K562 (cell line): ENCODE results near the gene MBOAT1. TPM values are rescaled to one million over a fixed set of nuclear protein-coding genes. Genes with fewer than 3 reads are reported as not detected.

Experiments
- C11orf30 ChIP-seq: fragments of 450-650 bp; IDR thresholded peaks from 2 replicates; pipeline ENCODE4 v1.6.1; 2016; ENCODE audit warnings: low read depth, mild to moderate bottlenecking
- CCAR2 ChIP-seq: fragments of 200-400 bp; formaldehyde crosslinking; IDR thresholded peaks from 2 replicates; pipeline ENCODE4 v1.6.1; 2017; ENCODE audit warnings: mild to moderate bottlenecking, low read depth, low read length
- COPS2 ChIP-seq: fragments of 450-650 bp; conservative IDR thresholded peaks from 2 replicates; pipeline ENCODE4 v1.6.1; 2016; ENCODE audit warnings: mild to moderate bottlenecking, moderate library complexity
- GABPA ChIP-seq: fragments of 200-800 bp; sonication (Bioruptor generic); conservative IDR thresholded peaks from 2 replicates; pipeline ENCODE4 v1.6.1; 2016; ENCODE audit warnings: low read depth, missing genetic modification characterization, missing compliant biosample characterization
- NCOA2 ChIP-seq, 2 experiments: fragments of 450-650 bp; IDR thresholded peaks; 2 replicates each; pipeline ENCODE4 v1.6.1; 2018; ENCODE audit warnings: mild to moderate bottlenecking in 2 of 2, moderate library complexity in 1 of 2; ENCODE audit not compliant: partially characterized antibody in 2 of 2
- PHTF2 ChIP-seq: fragments of 250-450 bp; sonication (Bioruptor Pico); IDR thresholded peaks from 2 replicates; pipeline ENCODE4 v1.5.0; 2021; ENCODE audit warnings: mild to moderate bottlenecking
- SMAD2 ChIP-seq: fragments of 150-350 bp; IDR thresholded peaks from 2 replicates; pipeline ENCODE4 v1.6.1; 2014; ENCODE audit warnings: low read depth, mild to moderate bottlenecking, low read length
- SMC3 ChIP-seq: conservative IDR thresholded peaks from 2 replicates; pipeline ENCODE4 v1.6.1; 2011; ENCODE audit warnings: low read depth, low read length, improper control_type of control experiment; ENCODE audit not compliant: insufficient read depth
- SREBF2 ChIP-seq: sonication (generic); formaldehyde crosslinking; IDR thresholded peaks from 2 replicates; pipeline ENCODE4 v1.4.0; 2020; ENCODE audit warnings: mild to moderate bottlenecking, missing genetic modification reagents
- TAF1 ChIP-seq: IDR thresholded peaks from 2 replicates; pipeline ENCODE4 v1.6.1; 2011; ENCODE audit warnings: mild to moderate bottlenecking, low read length, moderate library complexity; ENCODE audit not compliant: insufficient read depth, control insufficient read depth, severe bottlenecking; ENCODE audit errors: extremely low read depth
- TSC22D4 ChIP-seq: fragments of 450-650 bp; IDR thresholded peaks from 2 replicates; pipeline ENCODE4 v1.6.1; 2016; ENCODE audit warnings: missing genetic modification characterization, missing biosample characterization, control low read depth
- XRCC3 ChIP-seq: fragments of 450-650 bp; IDR thresholded peaks from 2 replicates; pipeline ENCODE4 v1.6.1; 2017; ENCODE audit warnings: mild to moderate bottlenecking, moderate library complexity
- ZFP30 ChIP-seq: fragments of 250-450 bp; sonication (Bioruptor Pico); IDR thresholded peaks from 2 replicates; pipeline ENCODE4 v1.8.0; 2022; ENCODE audit warnings: moderate library complexity, mild to moderate bottlenecking, inconsistent platforms, borderline replicate concordance
- ZNF134 ChIP-seq: fragments of 250-450 bp; sonication (Bioruptor Pico); conservative IDR thresholded peaks from 2 replicates; pipeline ENCODE4 v1.4.0; 2020
- ZNF217 ChIP-seq: sonication (generic); formaldehyde crosslinking; IDR thresholded peaks from 2 replicates; pipeline ENCODE4 v1.8.0; 2022; ENCODE audit warnings: mild to moderate bottlenecking, missing genetic modification reagents
- ZSCAN32 ChIP-seq: fragments of 450-650 bp; formaldehyde crosslinking; IDR thresholded peaks from 2 replicates; pipeline ENCODE4 v1.4.0; 2020; ENCODE audit warnings: mild to moderate bottlenecking, moderate library complexity
- polyA plus RNA-seq, 8 experiments: library from polyadenylated mRNA; depleted of rRNA in 4 of 8; stranded (reverse) in 5 of 8; unstranded in 3 of 8; fragments of >200 nt; fragmentation: Nextera tagmentation in 2 of 8; fragmentation: Illumina TruSeq in 1 of 8; extraction: Ambion mirVana in 2 of 8; extraction: Trizol in 1 of 8; gene quantifications; 2 replicates each; pipeline versions ENCODE4 v1.2.1 to v1.2.3, GENCODE V29; 2011 to 2014; ENCODE audit warnings: inconsistent platforms in 1 of 8, missing spikeins in 1 of 8
- total RNA-seq, 7 experiments: library from RNA; depleted of rRNA in 6 of 7; stranded (reverse); fragments of >200 nt in 6 of 7; fragmentation: Illumina TruSeq in 2 of 7; extraction: Trizol in 2 of 7; gene quantifications; 2 replicates each; pipeline versions ENCODE4 v1.2.1 to v1.2.3, GENCODE V29; 2011 to 2021; ENCODE audit warnings: low replicate concordance in 1 of 7
- TF ChIP-seq, protein P1 (sequence below): sonication (generic); formaldehyde crosslinking; IDR thresholded peaks from 2 replicates; pipeline ENCODE4 v1.8.1; 2023; ENCODE audit warnings: mild to moderate bottlenecking, missing genetic modification reagents
- TF ChIP-seq, protein P2 (sequence below): fragments of 450-650 bp; IDR thresholded peaks from 2 replicates; pipeline ENCODE4 v1.6.1; 2016; ENCODE audit warnings: missing biosample characterization, missing genetic modification characterization
- TF ChIP-seq, protein P3 (sequence below): sonication (generic); formaldehyde crosslinking; IDR thresholded peaks from 2 replicates; pipeline ENCODE4 v1.8.1; 2022; ENCODE audit warnings: missing genetic modification reagents
- TF ChIP-seq, protein P4 (sequence below): fragments of 250-450 bp; sonication (Bioruptor Pico); IDR thresholded peaks from 2 replicates; pipeline ENCODE4 v1.4.0; 2020; ENCODE audit warnings: mild to moderate bottlenecking, moderate library complexity

Gene MBOAT1
- total and polyA plus RNA-seq, 9 of the 15 experiments (the other 6 are each of a cell fraction or from before 2014, with no cell fraction given), result 0.13 to 16.5 (median 10.3) TPM

DNA sequence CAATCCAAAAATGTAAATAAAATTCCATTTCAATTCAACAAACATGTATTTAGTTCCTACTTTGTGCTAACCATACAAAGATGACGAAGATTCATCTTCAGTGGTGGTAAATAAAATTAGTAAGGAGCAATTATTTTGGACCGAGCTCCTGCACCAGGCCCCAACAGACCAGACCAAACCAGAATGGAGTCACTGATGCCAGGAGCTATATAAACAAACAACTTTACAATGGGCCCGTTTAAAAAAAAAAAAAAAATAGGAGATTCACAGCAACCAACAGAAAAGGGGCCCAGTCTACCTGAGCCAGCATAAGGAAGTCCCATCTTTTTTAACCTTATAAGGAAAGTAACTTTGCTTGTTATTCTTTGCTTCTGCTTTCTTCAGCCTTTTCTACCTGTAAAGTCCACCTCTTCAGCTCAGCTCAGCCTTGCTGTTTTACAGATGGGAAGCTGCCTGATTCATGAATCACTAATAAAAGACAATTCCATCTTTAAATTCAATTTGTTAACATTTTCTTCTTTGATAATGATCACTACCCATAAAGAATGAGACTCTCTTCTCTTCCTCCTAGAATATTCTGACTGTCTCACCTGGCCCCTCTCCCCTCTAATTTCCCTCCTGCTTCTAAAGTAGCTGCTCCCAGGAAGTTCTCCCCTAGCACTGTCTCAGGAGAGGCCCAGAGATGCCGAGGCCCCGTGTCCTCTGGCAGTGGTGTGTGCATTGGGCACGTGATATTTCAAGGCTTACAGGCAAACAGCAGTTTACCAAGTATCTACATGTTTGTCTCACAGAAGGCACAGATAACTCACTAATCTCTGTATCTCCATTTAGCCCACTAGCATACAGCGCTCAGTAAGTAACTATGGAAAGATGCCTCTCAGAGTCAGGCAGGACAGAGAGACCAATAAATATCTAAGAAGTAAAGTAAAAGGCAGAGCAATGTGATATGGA is 8.4 kb downstream of the MBOAT1 start (continued):
- TF ChIP-seq, protein P1, sequence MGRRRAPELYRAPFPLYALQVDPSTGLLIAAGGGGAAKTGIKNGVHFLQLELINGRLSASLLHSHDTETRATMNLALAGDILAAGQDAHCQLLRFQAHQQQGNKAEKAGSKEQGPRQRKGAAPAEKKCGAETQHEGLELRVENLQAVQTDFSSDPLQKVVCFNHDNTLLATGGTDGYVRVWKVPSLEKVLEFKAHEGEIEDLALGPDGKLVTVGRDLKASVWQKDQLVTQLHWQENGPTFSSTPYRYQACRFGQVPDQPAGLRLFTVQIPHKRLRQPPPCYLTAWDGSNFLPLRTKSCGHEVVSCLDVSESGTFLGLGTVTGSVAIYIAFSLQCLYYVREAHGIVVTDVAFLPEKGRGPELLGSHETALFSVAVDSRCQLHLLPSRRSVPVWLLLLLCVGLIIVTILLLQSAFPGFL, result no peak
- TF ChIP-seq SMC3, result no peak
- TF ChIP-seq ZNF217 (CRISPR knock-in tag), result no peak
- no peak; the same call in 1 of the 2 replicates for TF ChIP-seq GABPA
- no peak for TF ChIP-seq ZFP30 (CRISPR knock-in tag)
- no peak for TF ChIP-seq SMAD2
- no peak for TF ChIP-seq NCOA2 (IDR thresholded peaks at IDR 0.05; ENCODE audit: partially characterized antibody in 2 of 2)
- no peak for TF ChIP-seq XRCC3
- TF ChIP-seq PHTF2 (CRISPR knock-in tag), result no peak
- TF ChIP-seq C11orf30, result no peak
- TF ChIP-seq, protein P2, sequence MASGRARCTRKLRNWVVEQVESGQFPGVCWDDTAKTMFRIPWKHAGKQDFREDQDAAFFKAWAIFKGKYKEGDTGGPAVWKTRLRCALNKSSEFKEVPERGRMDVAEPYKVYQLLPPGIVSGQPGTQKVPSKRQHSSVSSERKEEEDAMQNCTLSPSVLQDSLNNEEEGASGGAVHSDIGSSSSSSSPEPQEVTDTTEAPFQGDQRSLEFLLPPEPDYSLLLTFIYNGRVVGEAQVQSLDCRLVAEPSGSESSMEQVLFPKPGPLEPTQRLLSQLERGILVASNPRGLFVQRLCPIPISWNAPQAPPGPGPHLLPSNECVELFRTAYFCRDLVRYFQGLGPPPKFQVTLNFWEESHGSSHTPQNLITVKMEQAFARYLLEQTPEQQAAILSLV (tag), result peak; percentile 86
- TF ChIP-seq, protein P3, sequence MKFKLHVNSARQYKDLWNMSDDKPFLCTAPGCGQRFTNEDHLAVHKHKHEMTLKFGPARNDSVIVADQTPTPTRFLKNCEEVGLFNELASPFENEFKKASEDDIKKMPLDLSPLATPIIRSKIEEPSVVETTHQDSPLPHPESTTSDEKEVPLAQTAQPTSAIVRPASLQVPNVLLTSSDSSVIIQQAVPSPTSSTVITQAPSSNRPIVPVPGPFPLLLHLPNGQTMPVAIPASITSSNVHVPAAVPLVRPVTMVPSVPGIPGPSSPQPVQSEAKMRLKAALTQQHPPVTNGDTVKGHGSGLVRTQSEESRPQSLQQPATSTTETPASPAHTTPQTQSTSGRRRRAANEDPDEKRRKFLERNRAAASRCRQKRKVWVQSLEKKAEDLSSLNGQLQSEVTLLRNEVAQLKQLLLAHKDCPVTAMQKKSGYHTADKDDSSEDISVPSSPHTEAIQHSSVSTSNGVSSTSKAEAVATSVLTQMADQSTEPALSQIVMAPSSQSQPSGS (CRISPR knock-in tag), result no peak
- no peak for TF ChIP-seq TAF1
- TF ChIP-seq ZNF134 (CRISPR knock-in tag), result peak; percentile 69
- TF ChIP-seq, protein P4, sequence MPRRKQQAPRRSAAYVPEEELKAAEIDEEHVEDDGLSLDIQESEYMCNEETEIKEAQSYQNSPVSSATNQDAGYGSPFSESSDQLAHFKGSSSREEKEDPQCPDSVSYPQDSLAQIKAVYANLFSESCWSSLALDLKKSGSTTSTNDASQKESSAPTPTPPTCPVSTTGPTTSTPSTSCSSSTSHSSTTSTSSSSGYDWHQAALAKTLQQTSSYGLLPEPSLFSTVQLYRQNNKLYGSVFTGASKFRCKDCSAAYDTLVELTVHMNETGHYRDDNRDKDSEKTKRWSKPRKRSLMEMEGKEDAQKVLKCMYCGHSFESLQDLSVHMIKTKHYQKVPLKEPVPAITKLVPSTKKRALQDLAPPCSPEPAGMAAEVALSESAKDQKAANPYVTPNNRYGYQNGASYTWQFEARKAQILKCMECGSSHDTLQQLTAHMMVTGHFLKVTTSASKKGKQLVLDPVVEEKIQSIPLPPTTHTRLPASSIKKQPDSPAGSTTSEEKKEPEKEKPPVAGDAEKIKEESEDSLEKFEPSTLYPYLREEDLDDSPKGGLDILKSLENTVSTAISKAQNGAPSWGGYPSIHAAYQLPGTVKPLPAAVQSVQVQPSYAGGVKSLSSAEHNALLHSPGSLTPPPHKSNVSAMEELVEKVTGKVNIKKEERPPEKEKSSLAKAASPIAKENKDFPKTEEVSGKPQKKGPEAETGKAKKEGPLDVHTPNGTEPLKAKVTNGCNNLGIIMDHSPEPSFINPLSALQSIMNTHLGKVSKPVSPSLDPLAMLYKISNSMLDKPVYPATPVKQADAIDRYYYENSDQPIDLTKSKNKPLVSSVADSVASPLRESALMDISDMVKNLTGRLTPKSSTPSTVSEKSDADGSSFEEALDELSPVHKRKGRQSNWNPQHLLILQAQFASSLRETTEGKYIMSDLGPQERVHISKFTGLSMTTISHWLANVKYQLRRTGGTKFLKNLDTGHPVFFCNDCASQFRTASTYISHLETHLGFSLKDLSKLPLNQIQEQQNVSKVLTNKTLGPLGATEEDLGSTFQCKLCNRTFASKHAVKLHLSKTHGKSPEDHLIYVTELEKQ, result peak; percentile 71; the same call in 1 of the 2 replicates
- TF ChIP-seq COPS2, result no peak
- TF ChIP-seq CCAR2, result no peak
- TF ChIP-seq ZSCAN32 (CRISPR knock-in tag), result no peak
- TF ChIP-seq TSC22D4 (tag), result no peak
- TF ChIP-seq SREBF2 (CRISPR knock-in tag), result no peak
